HL-60 (cell line): ENCODE results near the gene TUBG2.

Experiments
- DNase-seq, 2 experiments: peaks; one replicate each; pipeline ENCODE4 v3.0.0-alpha.2; 2010 to 2020; ENCODE audit warnings: low read depth in 1 of 2, low spot score in 1 of 2
- H3K27ac ChIP-seq: fragments of 250-450 bp; sonication (Bioruptor Pico); replicated peaks from 2 replicates; pipeline ENCODE4 v1.5.1; 2020; ENCODE audit warnings: mild to moderate bottlenecking, moderate library complexity
- H3K27me3 ChIP-seq: fragments of 250-450 bp; sonication (Bioruptor Pico); 2 replicates; pipeline ENCODE4 v1.5.1; 2021; ENCODE audit warnings: mild to moderate bottlenecking, moderate library complexity; ENCODE audit not compliant: insufficient read depth, poor library complexity, severe bottlenecking
- H3K4me3 ChIP-seq: replicated peaks from 2 replicates; pipeline ENCODE4 v1.5.1; 2011; ENCODE audit warnings: mild to moderate bottlenecking, control low read depth, low read length; ENCODE audit not compliant: insufficient read depth
- GABPA ChIP-seq: IDR thresholded peaks from 2 replicates; pipeline ENCODE4 v1.6.1; 2012; ENCODE audit warnings: low read depth
- POLR2AphosphoS5 ChIP-seq: IDR thresholded peaks from 2 replicates; pipeline ENCODE4 v1.6.1; 2012; ENCODE audit warnings: low read depth
- REST ChIP-seq: IDR thresholded peaks from 2 replicates; pipeline ENCODE4 v1.6.1; 2012; ENCODE audit warnings: low read depth; ENCODE audit not compliant: insufficient replicate concordance
- SPI1 ChIP-seq: IDR thresholded peaks from 2 replicates; pipeline ENCODE4 v1.6.1; 2012; ENCODE audit warnings: low read depth, mild to moderate bottlenecking, borderline replicate concordance
- TF ChIP-seq, protein P1 (sequence below): IDR thresholded peaks from one replicate; pipeline ENCODE4 v1.5.1; 2011; ENCODE audit warnings: low read length, control low read depth, inconsistent platforms; ENCODE audit not compliant: insufficient read depth

The TUBG2 gene

DNA sequence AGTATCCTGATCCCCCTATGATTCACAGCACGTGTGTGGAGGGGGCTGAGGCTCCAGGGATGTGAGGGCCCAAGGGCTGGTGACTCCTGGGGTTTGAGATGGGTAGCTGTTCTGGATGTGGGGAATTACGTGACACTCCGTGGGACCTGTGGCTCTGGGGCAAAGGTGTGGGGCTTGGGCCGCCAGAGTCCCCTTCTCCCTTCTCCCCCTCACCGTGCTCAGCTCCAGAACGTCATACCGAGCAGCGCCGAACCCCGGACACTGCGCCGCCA is 10.6 kb downstream of the TUBG2 start:
- TF ChIP-seq REST = no peak
- no peak for TF ChIP-seq POLR2AphosphoS5
- no peak for TF ChIP-seq GABPA
- TF ChIP-seq, protein P1, sequence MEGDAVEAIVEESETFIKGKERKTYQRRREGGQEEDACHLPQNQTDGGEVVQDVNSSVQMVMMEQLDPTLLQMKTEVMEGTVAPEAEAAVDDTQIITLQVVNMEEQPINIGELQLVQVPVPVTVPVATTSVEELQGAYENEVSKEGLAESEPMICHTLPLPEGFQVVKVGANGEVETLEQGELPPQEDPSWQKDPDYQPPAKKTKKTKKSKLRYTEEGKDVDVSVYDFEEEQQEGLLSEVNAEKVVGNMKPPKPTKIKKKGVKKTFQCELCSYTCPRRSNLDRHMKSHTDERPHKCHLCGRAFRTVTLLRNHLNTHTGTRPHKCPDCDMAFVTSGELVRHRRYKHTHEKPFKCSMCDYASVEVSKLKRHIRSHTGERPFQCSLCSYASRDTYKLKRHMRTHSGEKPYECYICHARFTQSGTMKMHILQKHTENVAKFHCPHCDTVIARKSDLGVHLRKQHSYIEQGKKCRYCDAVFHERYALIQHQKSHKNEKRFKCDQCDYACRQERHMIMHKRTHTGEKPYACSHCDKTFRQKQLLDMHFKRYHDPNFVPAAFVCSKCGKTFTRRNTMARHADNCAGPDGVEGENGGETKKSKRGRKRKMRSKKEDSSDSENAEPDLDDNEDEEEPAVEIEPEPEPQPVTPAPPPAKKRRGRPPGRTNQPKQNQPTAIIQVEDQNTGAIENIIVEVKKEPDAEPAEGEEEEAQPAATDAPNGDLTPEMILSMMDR = no peak

DNA sequence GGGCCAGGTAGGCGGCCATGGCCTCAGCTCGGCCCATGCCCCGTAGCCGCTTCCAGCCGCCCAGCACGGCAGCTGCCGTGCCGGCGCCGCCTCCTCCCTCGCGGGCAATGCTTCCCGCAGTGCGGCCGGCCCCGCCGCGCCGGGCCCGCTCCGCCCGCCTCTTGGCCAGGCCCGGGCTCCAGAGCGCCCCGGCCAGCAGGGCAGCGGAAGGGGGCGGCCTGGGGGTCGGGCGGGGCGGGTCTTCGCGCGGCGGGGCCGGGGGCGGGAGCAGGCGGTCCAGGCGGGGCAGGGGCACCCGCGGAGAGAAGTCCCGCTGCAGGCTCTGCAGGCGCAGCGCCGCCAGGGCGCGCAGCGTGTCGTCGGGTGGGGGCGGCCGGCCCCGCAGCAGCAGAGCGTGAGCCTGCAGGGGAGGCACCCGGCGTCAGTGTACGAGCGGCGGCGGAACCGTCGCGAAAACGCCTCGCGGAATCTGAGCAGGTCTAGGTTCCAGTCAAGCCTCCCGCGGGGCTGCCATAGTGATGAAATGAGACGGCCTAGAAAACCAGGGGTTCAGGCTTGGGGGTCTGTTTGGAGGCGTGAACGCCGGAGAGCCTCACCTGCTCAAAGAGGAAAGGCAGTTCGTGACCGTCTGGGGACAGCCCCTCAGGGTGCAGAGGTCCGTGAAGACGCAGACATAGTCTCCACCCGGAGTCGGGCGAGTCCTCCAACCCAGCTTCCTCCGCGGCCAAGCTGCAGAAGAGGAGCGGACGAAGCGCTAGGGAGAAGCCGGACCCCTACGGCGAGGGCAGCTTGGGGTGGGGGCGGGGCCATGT is 11.1 kb downstream of the TUBG2 start:
- no peak overlapping the region for H3K27ac ChIP-seq
- H3K27me3 ChIP-seq = peaks cover 47% of the 10 kb centered on the region
- no peak for TF ChIP-seq SPI1
- no peak for TF ChIP-seq POLR2AphosphoS5
- no peak for TF ChIP-seq GABPA
- no peak for TF ChIP-seq REST
- TF ChIP-seq, protein P1 = no peak
- peak in 1 of 2 experiments; percentile 30 for DNase-seq
- H3K4me3 ChIP-seq = peak overlapping the region; percentile 21

More for the DNA sequence above, 10.6 kb downstream of the TUBG2 start:
- Histone ChIP-seq H3K4me3 (no peak overlapping the region), H3K27ac (no peak overlapping the region), H3K27me3 (peaks cover 46% of the 10 kb centered on the region)
- DNase-seq = no peak

- H3K4me3 ChIP-seq = no peak overlapping the region
- H3K27me3 ChIP-seq = peaks cover 54% of the 10 kb centered on the region
- DNase-seq = no peak
- TF ChIP-seq REST = no peak
- no peak overlapping the region for H3K27ac ChIP-seq
Observed at GRCh38 chr17:42670789-42671657, 11.9 kb downstream of the TUBG2 start.
